ENCODE results near the gene PROCA1. TPM values are rescaled to one million over a fixed set of nuclear protein-coding genes. Genes with fewer than 3 reads are reported as not detected.

The PROCA1 gene, protein sequence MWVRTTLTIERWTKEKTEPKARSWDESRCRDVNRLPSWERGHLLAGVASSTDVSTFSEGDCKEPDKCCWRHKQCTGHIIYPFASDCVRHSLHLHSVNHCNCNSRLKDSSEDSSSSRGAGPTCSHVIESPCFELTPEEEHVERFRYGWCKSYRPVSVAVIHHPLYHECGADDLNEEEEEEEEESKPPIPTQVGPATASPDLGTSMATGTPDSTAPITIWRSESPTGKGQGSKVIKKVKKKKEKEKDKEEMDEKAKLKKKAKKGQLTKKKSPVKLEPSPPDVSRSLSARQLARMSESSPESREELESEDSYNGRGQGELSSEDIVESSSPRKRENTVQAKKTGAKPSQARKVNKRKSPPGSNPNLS
- 0.51 and 0.52 TPM in 2 replicates for polyA plus RNA-seq (2011; rRNA removed)
- polyA minus RNA-seq (2011; rRNA and poly(A)+ RNA removed): 0.70 and 1.6 TPM in 2 replicates

DNA sequence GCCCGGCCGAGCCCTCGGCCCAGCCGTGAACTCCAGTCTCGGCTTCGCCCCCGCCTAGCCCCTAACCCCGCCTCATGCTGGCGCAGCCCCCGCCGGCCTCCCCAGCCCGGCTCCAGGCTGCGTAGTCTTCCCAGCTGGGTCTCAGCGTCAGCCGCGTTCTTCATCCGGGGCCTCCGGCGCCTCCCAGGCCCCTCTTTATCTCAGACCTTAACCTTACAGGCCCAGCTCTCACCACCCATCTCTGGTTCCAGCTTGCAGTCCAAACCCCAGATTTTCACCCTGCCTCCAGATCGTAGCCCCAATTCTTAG, at the start of gene PROCA1:
PROCA1 (minus strand) TSS at position 166 of the 309 bp plus-strand sequence. CDS start 228 bp downstream, outside the sequence.
- Histone ChIP-seq H3K27me3 (ENCODE audit: control insufficient read depth, insufficient read depth, low read length) (no peaks in the 10 kb centered on the region), H3K27ac (ENCODE audit: low read depth, low read length) (peak within 1 kb of the TSS; percentile 78), H3K4me3 (ENCODE audit: low read depth, low read length) (peak within 1 kb of the TSS; percentile 64), H3K9me3 (ENCODE audit: control insufficient read depth, insufficient read depth, low read length) (no peaks in the 10 kb centered on the region; the same call in 1 of the 2 replicates)
- TF ChIP-seq, protein P1, sequence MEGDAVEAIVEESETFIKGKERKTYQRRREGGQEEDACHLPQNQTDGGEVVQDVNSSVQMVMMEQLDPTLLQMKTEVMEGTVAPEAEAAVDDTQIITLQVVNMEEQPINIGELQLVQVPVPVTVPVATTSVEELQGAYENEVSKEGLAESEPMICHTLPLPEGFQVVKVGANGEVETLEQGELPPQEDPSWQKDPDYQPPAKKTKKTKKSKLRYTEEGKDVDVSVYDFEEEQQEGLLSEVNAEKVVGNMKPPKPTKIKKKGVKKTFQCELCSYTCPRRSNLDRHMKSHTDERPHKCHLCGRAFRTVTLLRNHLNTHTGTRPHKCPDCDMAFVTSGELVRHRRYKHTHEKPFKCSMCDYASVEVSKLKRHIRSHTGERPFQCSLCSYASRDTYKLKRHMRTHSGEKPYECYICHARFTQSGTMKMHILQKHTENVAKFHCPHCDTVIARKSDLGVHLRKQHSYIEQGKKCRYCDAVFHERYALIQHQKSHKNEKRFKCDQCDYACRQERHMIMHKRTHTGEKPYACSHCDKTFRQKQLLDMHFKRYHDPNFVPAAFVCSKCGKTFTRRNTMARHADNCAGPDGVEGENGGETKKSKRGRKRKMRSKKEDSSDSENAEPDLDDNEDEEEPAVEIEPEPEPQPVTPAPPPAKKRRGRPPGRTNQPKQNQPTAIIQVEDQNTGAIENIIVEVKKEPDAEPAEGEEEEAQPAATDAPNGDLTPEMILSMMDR (IDR thresholded peaks at IDR 0.05; ENCODE audit: low read depth, low read length): no peak
- ChIA-PET POLR2A (interaction anchor here (0.6 to 2.6 kb wide), 10 partner anchors 8 to 349 kb away, joined by 3 to 40 read pairs (median 5); partner anchors contain the start of genes FAM222B, RPL23A, SDF2 and SUPT6H), CTCF (interaction anchor here (1.1 kb wide), 1 partner anchor 10 kb away, joined by 3 read pairs; no protein-coding TSS in a partner anchor)
- no peak for DNase-seq (ENCODE audit: low read depth, low spot score)

DNA sequence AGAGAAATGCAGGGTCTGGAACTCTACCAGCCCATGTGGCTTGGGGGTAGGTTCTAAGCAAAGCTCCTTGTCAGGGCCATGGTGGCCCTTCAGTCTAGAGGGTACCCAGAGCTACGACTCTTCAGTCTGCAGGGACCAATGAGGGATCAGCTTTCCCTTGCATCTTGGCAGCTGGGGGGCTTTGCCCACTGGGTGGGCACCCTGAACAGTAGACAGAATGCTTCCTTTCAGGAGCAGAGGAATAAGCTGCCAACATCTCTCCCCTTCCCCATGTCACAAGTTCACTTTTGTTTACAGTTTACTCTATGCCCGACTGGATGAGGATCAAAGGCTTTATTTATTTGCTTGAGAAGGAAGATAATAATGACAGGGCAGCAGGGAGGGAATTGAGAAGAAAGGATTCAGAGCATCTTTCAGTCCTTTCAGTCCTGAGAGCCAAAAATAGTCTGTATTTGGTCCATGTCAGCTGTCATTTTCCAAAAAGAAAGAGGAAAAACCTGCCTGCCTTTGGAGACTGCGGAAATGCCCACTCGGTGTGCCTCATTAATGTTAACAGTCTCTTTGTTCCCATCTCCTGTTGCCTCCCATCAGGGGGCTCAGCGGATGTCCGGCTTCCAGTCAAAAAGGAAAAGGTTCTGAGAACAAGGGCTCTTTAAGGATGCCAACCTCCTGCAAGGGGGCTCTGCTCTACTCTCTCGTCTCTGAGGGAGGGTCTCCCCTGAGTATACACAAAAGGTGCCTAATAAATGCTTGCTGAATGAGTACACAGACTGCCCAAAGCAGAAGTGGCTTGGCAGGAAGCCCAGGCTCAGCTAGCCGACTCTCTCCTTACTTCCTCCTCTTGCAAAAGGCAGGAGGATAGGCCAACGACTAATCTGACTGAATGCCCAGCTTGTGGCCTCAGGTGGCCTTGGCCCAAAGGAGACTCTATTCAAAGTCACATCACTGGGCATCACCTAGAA, 49.2 kb upstream of the PROCA1 start:
- no peak overlapping the region for H3K4me3 ChIP-seq (ENCODE audit: low read depth, low read length)
- TF ChIP-seq, protein P1 (IDR thresholded peaks at IDR 0.05; ENCODE audit: low read depth, low read length): no peak
- H3K27me3 ChIP-seq (ENCODE audit: control insufficient read depth, insufficient read depth, low read length): no peaks in the 10 kb centered on the region
- CTCF ChIA-PET: interaction anchor here (0.6 to 6.4 kb wide), 6 partner anchors 9 to 212 kb away, joined by 3 to 100 read pairs (median 4); no protein-coding TSS in a partner anchor
- no peak overlapping the region for H3K27ac ChIP-seq (ENCODE audit: low read depth, low read length)
- no peaks in the 10 kb centered on the region for H3K9me3 ChIP-seq (ENCODE audit: control insufficient read depth, insufficient read depth, low read length)
- no peak for DNase-seq (ENCODE audit: low read depth, low spot score)
- POLR2A ChIA-PET: interaction anchor here (0.6 to 1.0 kb wide), 3 partner anchors 34 to 194 kb away, joined by 3 to 10 read pairs (median 3); partner anchors contain the start of gene PHF12

DNA sequence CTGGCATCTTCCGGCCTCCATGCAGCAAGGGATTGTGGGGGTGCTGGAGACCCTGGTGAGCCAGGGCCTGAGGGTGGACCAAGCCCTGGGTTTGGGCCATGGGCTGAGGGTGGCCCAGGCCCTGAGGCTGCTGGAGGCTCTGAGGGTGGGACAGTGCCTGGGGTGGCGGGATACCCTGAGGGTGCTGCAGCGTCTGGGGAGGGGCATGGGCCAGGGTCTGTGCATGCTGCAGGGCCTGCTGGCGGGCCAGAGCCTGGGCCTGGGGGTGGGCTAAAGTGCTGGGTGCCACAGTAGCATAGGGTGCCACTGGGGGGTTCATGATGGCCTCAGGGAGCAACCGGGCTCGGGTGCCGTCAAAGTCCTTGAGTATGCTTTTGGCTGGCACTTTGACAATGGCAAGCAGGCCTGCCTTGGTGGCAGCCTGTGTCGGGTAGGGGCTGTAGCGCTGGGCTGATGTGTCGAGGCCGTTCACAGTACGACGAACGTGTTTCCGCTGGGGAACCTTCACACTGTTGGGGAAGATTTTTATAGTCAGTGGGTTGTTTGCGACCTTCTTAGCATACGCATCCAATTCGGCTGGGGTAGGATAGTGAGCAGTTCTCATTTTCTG, 47.7 kb upstream of the PROCA1 start:
- CTCF ChIA-PET: interaction anchor here (6.4 kb wide), 1 partner anchor 7 kb away, joined by 100 read pairs; no protein-coding TSS in a partner anchor

DNA sequence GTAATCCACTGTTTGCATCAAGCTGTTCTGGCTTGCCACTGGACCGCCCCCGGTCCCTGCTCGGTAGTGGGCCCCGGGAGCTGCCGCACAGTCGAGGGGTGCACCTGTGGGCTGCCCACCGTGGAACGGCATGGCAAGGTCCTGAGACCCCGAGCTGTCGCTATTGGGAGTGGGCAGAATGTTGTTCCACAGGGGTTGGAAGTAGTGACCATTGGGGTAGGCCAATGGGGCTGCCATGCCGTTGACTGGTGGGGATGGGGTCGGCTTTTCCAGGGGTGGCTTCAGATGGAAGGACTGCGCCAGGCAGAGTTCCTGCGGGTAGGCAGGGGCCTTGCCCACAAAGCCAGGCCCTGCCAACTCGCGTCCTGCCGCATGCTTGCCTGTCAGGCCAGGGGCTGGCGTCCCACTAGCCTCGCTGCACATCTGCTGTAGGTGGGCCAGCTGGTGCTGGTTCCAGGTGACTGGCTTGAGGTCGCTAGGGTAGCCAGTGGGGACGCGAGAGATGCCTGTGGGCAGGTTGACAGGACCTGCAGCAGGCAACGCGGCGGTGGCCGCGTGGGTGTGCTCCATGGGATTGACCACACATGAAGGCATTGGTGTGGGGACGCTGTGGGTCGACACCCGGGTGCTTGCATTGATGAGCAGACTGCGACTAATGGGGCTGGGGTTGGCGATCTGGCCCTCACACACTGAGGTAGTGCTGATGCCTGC, 46.9 kb upstream of the PROCA1 start:
- Histone ChIP-seq H3K9me3 (ENCODE audit: control insufficient read depth, insufficient read depth, low read length) (no peaks in the 10 kb centered on the region), H3K4me3 (ENCODE audit: low read depth, low read length) (no peak overlapping the region), H3K27me3 (ENCODE audit: control insufficient read depth, insufficient read depth, low read length) (no peaks in the 10 kb centered on the region), H3K27ac (ENCODE audit: low read depth, low read length) (no peak overlapping the region)
- TF ChIP-seq, protein P1 (IDR thresholded peaks at IDR 0.05; ENCODE audit: low read depth, low read length): no peak
- DNase-seq (ENCODE audit: low read depth, low spot score): no peak
- POLR2A ChIA-PET: interaction anchor here (1.4 kb wide), 1 partner anchor 30 kb away, joined by 3 read pairs; the partner anchor contains the start of gene NEK8
- CTCF ChIA-PET: no interaction called here

More for the DNA sequence above, 47.7 kb upstream of the PROCA1 start:
- TF ChIP-seq, protein P1 (IDR thresholded peaks at IDR 0.05; ENCODE audit: low read depth, low read length): no peak
- no peak for DNase-seq (ENCODE audit: low read depth, low spot score)
- Histone ChIP-seq H3K4me3 (ENCODE audit: low read depth, low read length) (no peak overlapping the region), H3K27me3 (ENCODE audit: control insufficient read depth, insufficient read depth, low read length) (no peaks in the 10 kb centered on the region), H3K27ac (ENCODE audit: low read depth, low read length) (no peak overlapping the region), H3K9me3 (ENCODE audit: control insufficient read depth, insufficient read depth, low read length) (no peaks in the 10 kb centered on the region)
- POLR2A ChIA-PET: no interaction called here

Data from AG04450 (cell line).